B cell (primary cell): Measurements from ENCODE around the gene CFAP20. TPM values are rescaled to one million over a fixed set of nuclear protein-coding genes. Genes with fewer than 3 reads are reported as not detected.
"Not testable (repeated sequence)": the region's sequence is repeated elsewhere in the genome, so short reads cannot be mapped to it uniquely, and the experiment has no call there.

Experiments used
- ATAC-seq: fragments of 200-7000 bp; cut with Tn5 transposase; one replicate; pipeline ENCODE4 v1.10.0; 2021; ENCODE audit warnings: low read depth, mild to moderate bottlenecking, moderate number of reproducible peaks, moderate library complexity
- CTCF ChIA-PET: fragments of 350-600 bp; sonication (Branson Sonifier 250); formaldehyde crosslinking; loops from one replicate; lab custom pipeline; 2021; ENCODE audit warnings: antibody characterized with exemption, inconsistent platforms; lab: Charles Lee
- POLR2A ChIA-PET: fragments of 350-600 bp; sonication (Branson Sonifier 250); formaldehyde crosslinking; loops from one replicate; lab custom pipeline; 2021; ENCODE audit warnings: antibody characterized with exemption; lab: Charles Lee
- DNase-seq: peaks from one replicate; pipeline ENCODE4 v3.0.0; 2013
- H2AFZ ChIP-seq: 2 replicates; pipeline ENCODE4 v1.6.1; 2012; ENCODE audit warnings: mild to moderate bottlenecking, low read depth, low read length; ENCODE audit not compliant: insufficient read depth, poor library complexity, severe bottlenecking
- H3K27ac ChIP-seq, 2 donors: 1 replicate in 1 of 2; 2 replicates in 1 of 2; pipeline ENCODE4 v1.5.1; 2012 to 2013; ENCODE audit warnings: low read length in 2 of 2, mild to moderate bottlenecking in 2 of 2, moderate library complexity in 1 of 2
- H3K27me3 ChIP-seq, 4 experiments: fragments of 200-600 bp in 1 of 4; sonication (generic) in 1 of 4; replicated peaks in 1 of 4; 1 replicate in 2 of 4; 2 replicates in 2 of 4; pipeline versions ENCODE4 v1.6.1 to v1.7.0; 2013 to 2016; ENCODE audit warnings: low read length in 3 of 4, mild to moderate bottlenecking in 2 of 4, mixed read lengths in 1 of 4, moderate library complexity in 1 of 4; ENCODE audit not compliant: insufficient read depth in 4 of 4, control insufficient read depth in 3 of 4; ENCODE audit errors: control extremely low read depth in 1 of 4
- H3K36me3 ChIP-seq, 2 experiments: replicated peaks in 1 of 2; 1 replicate in 1 of 2; 2 replicates in 1 of 2; pipeline versions ENCODE4 v1.6.1 to v1.7.1; 2013; ENCODE audit warnings: low read length in 1 of 2; ENCODE audit not compliant: insufficient read depth in 2 of 2, control insufficient read depth in 1 of 2; ENCODE audit errors: control extremely low read depth in 1 of 2, extremely low read depth in 1 of 2
- H3K4me1 ChIP-seq, 2 donors: fragments of 200-600 bp in 1 of 2; sonication (generic) in 1 of 2; 1 replicate in 1 of 2; 2 replicates in 1 of 2; pipeline versions ENCODE4 v1.5.1 to v1.6.1; 2013 to 2017; ENCODE audit warnings: low read length in 2 of 2; ENCODE audit not compliant: control insufficient read depth in 2 of 2, insufficient read depth in 2 of 2
- H3K4me2 ChIP-seq: replicated peaks from 2 replicates; pipeline ENCODE3; 2012; ENCODE audit warnings: mild to moderate bottlenecking, low read depth, low read length; ENCODE audit not compliant: poor library complexity, severe bottlenecking
- H3K4me3 ChIP-seq, 5 experiments: fragments of 200-600 bp in 1 of 5; sonication (generic) in 1 of 5; 1 replicate in 3 of 5; 2 replicates in 2 of 5; pipeline versions ENCODE4 v1.5.1 to v1.7.0; 2011 to 2016; ENCODE audit warnings: low read length in 4 of 5, mild to moderate bottlenecking in 4 of 5, low read depth in 2 of 5, control low read depth in 1 of 5, moderate library complexity in 1 of 5; ENCODE audit not compliant: insufficient read depth in 1 of 5; ENCODE audit errors: control extremely low read depth in 1 of 5, extremely low read depth in 1 of 5
- H3K79me2 ChIP-seq: fragments of 200-600 bp; sonication (generic); one replicate; pipeline ENCODE4 v1.6.0; 2016; ENCODE audit warnings: low read length; ENCODE audit not compliant: control insufficient read depth, insufficient read depth
- H3K9ac ChIP-seq: fragments of 200-600 bp; sonication (generic); 2 replicates; pipeline ENCODE4 v1.6.1; 2017; ENCODE audit warnings: mild to moderate bottlenecking, low read length, moderate library complexity
- H3K9me3 ChIP-seq, 3 donors: one replicate each; pipeline versions ENCODE4 v1.6.1 to v1.7.1; 2013; ENCODE audit warnings: low read length in 2 of 3; ENCODE audit not compliant: control insufficient read depth in 2 of 3, insufficient read depth in 1 of 3; ENCODE audit errors: control extremely low read depth in 1 of 3
- H4K20me1 ChIP-seq: 2 replicates; pipeline ENCODE4 v1.6.0; 2012; ENCODE audit warnings: mild to moderate bottlenecking, low read length; ENCODE audit not compliant: insufficient read depth, control insufficient read depth, poor library complexity, severe bottlenecking
- H3K27ac Mint-ChIP-seq: one replicate; pipeline ENCODE4 v1.8.0; 2021; ENCODE audit warnings: mixed read lengths
- H3K27me3 Mint-ChIP-seq: one replicate; pipeline ENCODE4 v1.8.0; 2021; ENCODE audit warnings: mixed read lengths
- H3K4me1 Mint-ChIP-seq: one replicate; pipeline ENCODE4 v1.8.0; 2021; ENCODE audit warnings: mixed read lengths
- H3K4me3 Mint-ChIP-seq: one replicate; pipeline ENCODE4 v1.8.0; 2021; ENCODE audit warnings: mixed read lengths
- H3K9me3 Mint-ChIP-seq: one replicate; pipeline ENCODE4 v1.8.0; 2022; ENCODE audit warnings: mixed read lengths; ENCODE audit not compliant: insufficient read depth
- EZH2 ChIP-seq: IDR thresholded peaks from 2 replicates; pipeline ENCODE4 v1.6.1; 2012; ENCODE audit warnings: borderline replicate concordance, low read depth, mild to moderate bottlenecking, moderate library complexity, low read length; ENCODE audit not compliant: insufficient read depth, poor library complexity, severe bottlenecking
- WGBS: methylation state at CpG from one replicate; pipeline ENCODE4 v1.1.5; 2013; ENCODE audit warnings: missing lambda C conversion rate; ENCODE audit not compliant: insufficient coverage; 5-methylcytosine and 5-hydroxymethylcytosine counted together
- intact Hi-C: fragments of 100-400 bp; cut with micrococcal nuclease; formaldehyde crosslinking; loops from one replicate; pipeline ENCODE4 v1.10.0; 2022
- polyA plus RNA-seq: library from polyadenylated mRNA; depleted of rRNA; stranded (reverse); fragments of >200 nt; gene quantifications from 2 replicates; pipeline ENCODE4 v1.2.3, GENCODE V29; 2012
- total RNA-seq, 2 donors: library from RNA; stranded (reverse); fragments of 120-200 nt in 1 of 2; gene quantifications; 1 replicate in 1 of 2; 2 replicates in 1 of 2; pipeline versions ENCODE4 v1.2.3 to v1.2.4, GENCODE V29; 2013 to 2022
- TF ChIP-seq, protein P1 (sequence below): fragments of 200-600 bp; IDR thresholded peaks from one replicate; pipeline ENCODE4 v1.8.0; 2022; ENCODE audit warnings: antibody characterized with exemption, mild to moderate bottlenecking

CFAP20 gene
- total and polyA plus RNA-seq, 2 donors (not counting 1 experiment from before 2014, with no cell fraction given) = 27.3 to 45.4 TPM

- CTCF ChIA-PET = interaction anchor here (2.0 kb wide), 1 partner anchor 21 kb away, joined by 4 read pairs; no protein-coding TSS in a partner anchor
- POLR2A ChIA-PET = no interaction called here
- no peak overlapping the region for H3K4me2 ChIP-seq
- no peaks in the 10 kb centered on the region for H3K79me2 ChIP-seq
- no peak overlapping the region for H2AFZ ChIP-seq
- no peak overlapping the region for H3K27ac ChIP-seq
- H3K9ac ChIP-seq = no peak overlapping the region
- no peak overlapping the region for H3K4me3 ChIP-seq
- H4K20me1 ChIP-seq = no peaks in the 10 kb centered on the region
- Mint-ChIP-seq H3K4me1 (no peaks in the 10 kb centered on the region), H3K9me3 (no peaks in the 10 kb centered on the region), H3K4me3 (no peak overlapping the region), H3K27me3 (peaks cover 14% of the 10 kb centered on the region), H3K27ac (no peak overlapping the region)
- intact Hi-C loops = no loop called here
- ATAC-seq (no peak), DNase-seq (no peak)
- H3K27me3 ChIP-seq = peaks cover 0 to 9% (median 2%) of the 10 kb centered on the region in 4 experiments
- H3K4me1 ChIP-seq = no peaks in the 10 kb centered on the region
- TF ChIP-seq, protein P1, sequence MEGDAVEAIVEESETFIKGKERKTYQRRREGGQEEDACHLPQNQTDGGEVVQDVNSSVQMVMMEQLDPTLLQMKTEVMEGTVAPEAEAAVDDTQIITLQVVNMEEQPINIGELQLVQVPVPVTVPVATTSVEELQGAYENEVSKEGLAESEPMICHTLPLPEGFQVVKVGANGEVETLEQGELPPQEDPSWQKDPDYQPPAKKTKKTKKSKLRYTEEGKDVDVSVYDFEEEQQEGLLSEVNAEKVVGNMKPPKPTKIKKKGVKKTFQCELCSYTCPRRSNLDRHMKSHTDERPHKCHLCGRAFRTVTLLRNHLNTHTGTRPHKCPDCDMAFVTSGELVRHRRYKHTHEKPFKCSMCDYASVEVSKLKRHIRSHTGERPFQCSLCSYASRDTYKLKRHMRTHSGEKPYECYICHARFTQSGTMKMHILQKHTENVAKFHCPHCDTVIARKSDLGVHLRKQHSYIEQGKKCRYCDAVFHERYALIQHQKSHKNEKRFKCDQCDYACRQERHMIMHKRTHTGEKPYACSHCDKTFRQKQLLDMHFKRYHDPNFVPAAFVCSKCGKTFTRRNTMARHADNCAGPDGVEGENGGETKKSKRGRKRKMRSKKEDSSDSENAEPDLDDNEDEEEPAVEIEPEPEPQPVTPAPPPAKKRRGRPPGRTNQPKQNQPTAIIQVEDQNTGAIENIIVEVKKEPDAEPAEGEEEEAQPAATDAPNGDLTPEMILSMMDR = no peak
- TF ChIP-seq EZH2 = no peak
- no peaks in the 10 kb centered on the region for H3K9me3 ChIP-seq
- 76% methylated on average over 13 of the region's 15 CpGs for WGBS
- no peaks in the 10 kb centered on the region for H3K36me3 ChIP-seq
Measured at GRCh38 chr16:58094791-58095574, 34.2 kb downstream of the CFAP20 start.

DNA sequence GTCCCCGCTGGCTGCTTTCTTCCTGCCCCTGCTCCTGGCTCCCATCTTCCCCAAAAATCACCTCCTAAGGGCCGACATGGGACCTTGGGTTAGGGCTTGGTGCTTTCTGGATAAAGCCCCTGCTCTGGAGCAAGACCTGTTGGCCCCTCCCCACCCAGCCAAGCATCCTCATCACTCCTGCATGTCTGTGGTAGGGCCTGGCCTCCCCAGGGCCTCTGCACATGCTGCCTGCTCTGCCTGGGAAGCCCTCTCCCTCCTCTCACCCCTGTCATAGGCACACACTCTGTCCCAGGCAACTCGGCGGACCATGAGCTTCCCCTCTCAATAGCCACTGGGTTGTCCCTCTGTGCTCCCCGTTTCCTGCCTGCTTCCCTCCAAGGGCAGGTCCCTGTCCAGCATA is 35.2 kb downstream of the CFAP20 start:
- Histone ChIP-seq H3K9me3 (no peaks in the 10 kb centered on the region), H3K27ac (no peak overlapping the region), H3K4me2 (no peak overlapping the region), H4K20me1 (no peaks in the 10 kb centered on the region), H3K79me2 (no peaks in the 10 kb centered on the region), H3K4me1 (no peaks in the 10 kb centered on the region), H3K27me3 (peaks cover 0 to 9% (median 2%) of the 10 kb centered on the region in 4 experiments), H3K4me3 (no peak overlapping the region), H2AFZ (no peak overlapping the region), H3K36me3 (no peaks in the 10 kb centered on the region), H3K9ac (no peak overlapping the region)
- H3K4me1 Mint-ChIP-seq = no peaks in the 10 kb centered on the region
- 83% methylated on average over 5 of the region's 5 CpGs for WGBS
- CTCF ChIA-PET = no interaction called here
- no peak overlapping the region for H3K27ac Mint-ChIP-seq
- POLR2A ChIA-PET = no interaction called here
- no peak for DNase-seq
- H3K4me3 Mint-ChIP-seq = no peak overlapping the region
- TF ChIP-seq, protein P1 = no peak
- no peak for TF ChIP-seq EZH2
- no peak for ATAC-seq
- intact Hi-C loops = no loop called here
- H3K27me3 Mint-ChIP-seq = peaks cover 14% of the 10 kb centered on the region
- no peaks in the 10 kb centered on the region for H3K9me3 Mint-ChIP-seq

DNA sequence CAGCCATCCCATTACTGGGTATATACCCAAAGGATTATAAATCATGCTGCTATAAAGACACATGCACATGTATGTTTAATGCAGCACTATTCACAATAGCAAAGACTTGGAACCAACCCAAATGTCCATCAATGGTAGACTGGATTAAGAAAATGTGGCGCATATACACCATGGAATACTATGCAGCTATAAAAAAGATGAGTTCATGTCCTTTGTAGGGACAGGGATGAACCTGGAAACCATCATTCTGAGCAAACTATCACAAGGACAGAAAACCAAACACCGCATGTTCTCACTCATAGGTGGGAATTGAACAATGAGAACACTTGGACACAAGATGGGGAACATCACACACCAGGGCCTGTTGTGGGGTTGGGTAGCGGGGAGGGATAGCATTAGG is 38.8 kb downstream of the CFAP20 start:
- H3K79me2 ChIP-seq, intact Hi-C loops, H3K4me3 ChIP-seq, H3K36me3 ChIP-seq, DNase-seq, H3K9ac ChIP-seq, CTCF ChIA-PET, H3K9me3 ChIP-seq, POLR2A ChIA-PET, H3K27ac ChIP-seq, H3K4me3 Mint-ChIP-seq, H3K27ac Mint-ChIP-seq, H3K27me3 ChIP-seq, ATAC-seq, H3K4me1 Mint-ChIP-seq, H3K4me2 ChIP-seq, H3K4me1 ChIP-seq, H3K9me3 Mint-ChIP-seq, H3K27me3 Mint-ChIP-seq, H2AFZ ChIP-seq, H4K20me1 ChIP-seq: not testable (repeated sequence)
- no CpG with 5 or more reads among the region's 3 CpGs for WGBS
